ENCODE results near the gene TMEM235.

DNA sequence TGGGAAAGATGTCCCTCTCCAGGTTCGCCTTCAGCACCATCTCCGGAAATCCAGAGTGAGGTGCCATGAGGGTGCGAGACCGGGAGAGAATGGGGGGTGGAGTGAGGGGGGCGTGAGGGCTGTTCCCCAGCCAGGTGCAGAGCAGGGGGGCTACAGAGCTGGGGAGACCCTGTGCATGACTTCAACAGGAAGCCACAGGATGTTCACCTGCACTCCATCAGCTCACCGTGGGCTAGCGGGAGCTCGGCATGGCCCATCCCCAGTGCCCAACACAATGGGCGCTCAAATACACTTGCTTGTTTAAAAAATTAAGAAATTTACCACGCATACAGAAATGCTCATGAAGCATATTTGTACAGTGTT lies 27.7 kb downstream of the TMEM235 start:
- TF ChIP-seq CTCF (IDR thresholded peaks at IDR 0.05; ENCODE audit: borderline replicate concordance, extremely low read depth, low read length, poor library complexity, severe bottlenecking) (no peak), EZH2 (IDR thresholded peaks at IDR 0.05; ENCODE audit: borderline replicate concordance, low read depth, low read length, severe bottlenecking) (no peak)
